Smooth muscle cell (in vitro differentiated cells): ENCODE measurements around the gene GDF3. TPM values are rescaled to one million over a fixed set of nuclear protein-coding genes. Genes with fewer than 3 reads are reported as not detected.

Experiments
- DNase-seq: peaks from one replicate; lab custom pipeline; 2025; ENCODE audit not compliant: unreplicated experiment; lab: John Stamatoyannopoulos, UW
- H2AFZ ChIP-seq: fragments of 200-600 bp; sonication (generic); 2 replicates; pipeline ENCODE4 v1.6.0; 2016; ENCODE audit warnings: antibody characterized with exemption, low read depth, mild to moderate bottlenecking
- H3F3A ChIP-seq: fragments of 200-600 bp; sonication (generic); 2 replicates; pipeline ENCODE4 v1.6.0; 2017; ENCODE audit warnings: antibody characterized with exemption, low read depth
- H3K27ac ChIP-seq: fragments of 200-600 bp; sonication (generic); 2 replicates; pipeline ENCODE4 v1.5.1; 2016; ENCODE audit warnings: low read depth, mild to moderate bottlenecking
- H3K27me3 ChIP-seq: fragments of 200-600 bp; sonication (generic); 2 replicates; pipeline ENCODE4 v1.6.1; 2016; ENCODE audit warnings: low read depth, mild to moderate bottlenecking
- H3K36me3 ChIP-seq: fragments of 200-600 bp; sonication (generic); 2 replicates; pipeline ENCODE4 v1.5.1; 2016; ENCODE audit warnings: low read depth
- H3K4me1 ChIP-seq: fragments of 200-600 bp; sonication (generic); 2 replicates; pipeline ENCODE4 v1.5.1; 2016; ENCODE audit warnings: low read depth
- H3K4me2 ChIP-seq: fragments of 200-600 bp; sonication (generic); 2 replicates; pipeline ENCODE4 v1.6.0; 2016; ENCODE audit warnings: mild to moderate bottlenecking
- H3K4me3 ChIP-seq: fragments of 200-600 bp; sonication (generic); 2 replicates; pipeline ENCODE4 v1.5.1; 2016; ENCODE audit warnings: mild to moderate bottlenecking
- H3K79me2 ChIP-seq: fragments of 200-600 bp; sonication (generic); 2 replicates; pipeline ENCODE4 v1.6.0; 2016; ENCODE audit warnings: low read depth, mild to moderate bottlenecking
- H3K9ac ChIP-seq: fragments of 200-600 bp; sonication (generic); 2 replicates; pipeline ENCODE4 v1.6.0; 2016; ENCODE audit warnings: low read depth
- H3K9me3 ChIP-seq: fragments of 200-600 bp; sonication (generic); replicated peaks from 2 replicates; pipeline ENCODE4 v1.5.1; 2016; ENCODE audit warnings: low read depth
- H4K20me1 ChIP-seq: fragments of 200-600 bp; sonication (generic); 2 replicates; pipeline ENCODE4 v1.6.0; 2016; ENCODE audit warnings: low read depth
- WGBS: methylation state at CpG from one replicate; pipeline ENCODE4 v1.1.7; 2016; ENCODE audit warnings: low lambda C conversion rate; 5-methylcytosine and 5-hydroxymethylcytosine counted together
- polyA plus RNA-seq: library from polyadenylated mRNA; unstranded; fragments of >200 nt; fragmentation: Nextera tagmentation; extraction: Ambion mirVana; gene quantifications from 2 replicates; pipeline ENCODE4 v1.2.1, GENCODE V29; 2016
- total RNA-seq: library from RNA; depleted of rRNA; stranded (reverse); fragments of >200 nt; gene quantifications from 2 replicates; pipeline ENCODE4 v1.2.3, GENCODE V29; 2014
- TF ChIP-seq, protein P1 (sequence below): fragments of 200-600 bp; sonication (generic); IDR thresholded peaks from 2 replicates; pipeline ENCODE4 v1.5.1; 2017; ENCODE audit warnings: borderline replicate concordance, mild to moderate bottlenecking, antibody characterized with exemption; ENCODE audit not compliant: insufficient read depth, poor library complexity, severe bottlenecking

Gene GDF3
- total and polyA plus RNA-seq, 2 experiments from 2014 or later: not detected

DNA sequence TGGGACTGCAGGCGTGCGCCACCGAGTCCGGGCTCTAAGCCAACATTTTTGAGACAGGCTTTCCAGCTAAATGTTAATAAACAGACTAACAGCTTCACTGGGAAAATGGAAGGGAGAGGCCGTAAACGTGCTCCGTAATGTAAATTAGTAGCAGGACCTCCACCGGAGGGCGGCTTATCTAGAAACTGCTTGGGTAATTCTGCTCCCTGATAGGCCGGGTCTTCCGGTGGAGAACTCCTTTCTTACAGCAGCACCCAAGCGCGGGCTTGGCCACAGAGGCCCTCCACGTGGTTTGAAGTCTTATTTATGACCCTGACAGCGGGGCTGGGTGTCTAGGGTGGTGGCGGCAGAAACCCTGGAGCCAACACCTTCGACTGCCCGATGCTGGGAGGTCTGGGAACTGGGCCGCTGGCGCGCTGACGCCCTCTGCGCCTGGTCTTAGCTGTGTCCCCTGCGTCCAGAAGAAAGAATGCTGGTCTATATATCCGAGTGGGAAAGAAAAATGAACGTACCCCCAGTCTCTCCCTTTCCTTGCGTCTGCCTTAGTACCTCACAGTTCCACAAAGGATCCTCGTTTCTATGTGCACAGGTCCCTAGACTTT is 17.4 kb upstream of the GDF3 start:
- WGBS: 86% methylated on average over 28 of the region's 28 CpGs
- Histone ChIP-seq H3K4me2 (no peak overlapping the region), H3K27ac (no peak overlapping the region), H3K4me3 (no peak overlapping the region), H3K27me3 (peaks cover 4% of the 10 kb centered on the region), H3K9me3 (no peaks in the 10 kb centered on the region), H3F3A (no peaks in the 10 kb centered on the region), H4K20me1 (no peaks in the 10 kb centered on the region), H2AFZ (no peak overlapping the region), H3K79me2 (no peaks in the 10 kb centered on the region), H3K36me3 (no peaks in the 10 kb centered on the region), H3K9ac (no peak overlapping the region), H3K4me1 (peaks cover 7% of the 10 kb centered on the region)
- TF ChIP-seq, protein P1, sequence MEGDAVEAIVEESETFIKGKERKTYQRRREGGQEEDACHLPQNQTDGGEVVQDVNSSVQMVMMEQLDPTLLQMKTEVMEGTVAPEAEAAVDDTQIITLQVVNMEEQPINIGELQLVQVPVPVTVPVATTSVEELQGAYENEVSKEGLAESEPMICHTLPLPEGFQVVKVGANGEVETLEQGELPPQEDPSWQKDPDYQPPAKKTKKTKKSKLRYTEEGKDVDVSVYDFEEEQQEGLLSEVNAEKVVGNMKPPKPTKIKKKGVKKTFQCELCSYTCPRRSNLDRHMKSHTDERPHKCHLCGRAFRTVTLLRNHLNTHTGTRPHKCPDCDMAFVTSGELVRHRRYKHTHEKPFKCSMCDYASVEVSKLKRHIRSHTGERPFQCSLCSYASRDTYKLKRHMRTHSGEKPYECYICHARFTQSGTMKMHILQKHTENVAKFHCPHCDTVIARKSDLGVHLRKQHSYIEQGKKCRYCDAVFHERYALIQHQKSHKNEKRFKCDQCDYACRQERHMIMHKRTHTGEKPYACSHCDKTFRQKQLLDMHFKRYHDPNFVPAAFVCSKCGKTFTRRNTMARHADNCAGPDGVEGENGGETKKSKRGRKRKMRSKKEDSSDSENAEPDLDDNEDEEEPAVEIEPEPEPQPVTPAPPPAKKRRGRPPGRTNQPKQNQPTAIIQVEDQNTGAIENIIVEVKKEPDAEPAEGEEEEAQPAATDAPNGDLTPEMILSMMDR: no peak
- no peak for DNase-seq

DNA sequence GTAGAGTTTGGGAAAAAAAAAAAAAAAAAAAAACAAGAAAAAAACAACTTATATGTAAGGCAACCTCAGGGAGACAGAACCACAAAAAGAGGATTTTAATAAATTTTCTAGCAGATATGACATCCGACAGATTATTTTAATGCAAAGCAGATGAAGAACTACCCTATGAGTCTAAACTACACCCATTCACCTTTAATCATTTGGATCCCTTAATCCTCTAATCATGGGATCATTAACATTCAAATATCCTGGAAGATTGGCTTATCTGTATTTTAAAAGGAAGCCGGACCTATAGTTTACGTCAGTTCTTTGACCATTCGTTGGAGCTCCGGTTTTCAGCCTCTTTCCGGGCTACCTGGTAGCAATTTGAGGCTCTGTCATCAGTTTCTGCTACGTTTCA is 15.6 kb upstream of the GDF3 start, which contains the start of gene DPPA3:
TSS of gene DPPA3 (plus strand) at position 301 of the 400 bp plus-strand sequence. CDS start 138 bp downstream, outside the sequence.
- Histone ChIP-seq H3K79me2 (no peaks in the 10 kb centered on the region), H3K36me3 (no peaks in the 10 kb centered on the region), H3K4me2 (no peak within 1 kb of the TSS), H3K27me3 (peaks cover 4% of the 10 kb centered on the region), H3K9me3 (no peaks in the 10 kb centered on the region), H3K4me1 (peaks cover 7% of the 10 kb centered on the region), H3F3A (no peaks in the 10 kb centered on the region), H3K9ac (no peak within 1 kb of the TSS), H3K27ac (no peak within 1 kb of the TSS), H2AFZ (no peak within 1 kb of the TSS), H4K20me1 (no peaks in the 10 kb centered on the region), H3K4me3 (no peak within 1 kb of the TSS)
- no peak for DNase-seq
- TF ChIP-seq, protein P1: no peak
- WGBS: 70% methylated on average over 7 of the region's 7 CpGs

DNA sequence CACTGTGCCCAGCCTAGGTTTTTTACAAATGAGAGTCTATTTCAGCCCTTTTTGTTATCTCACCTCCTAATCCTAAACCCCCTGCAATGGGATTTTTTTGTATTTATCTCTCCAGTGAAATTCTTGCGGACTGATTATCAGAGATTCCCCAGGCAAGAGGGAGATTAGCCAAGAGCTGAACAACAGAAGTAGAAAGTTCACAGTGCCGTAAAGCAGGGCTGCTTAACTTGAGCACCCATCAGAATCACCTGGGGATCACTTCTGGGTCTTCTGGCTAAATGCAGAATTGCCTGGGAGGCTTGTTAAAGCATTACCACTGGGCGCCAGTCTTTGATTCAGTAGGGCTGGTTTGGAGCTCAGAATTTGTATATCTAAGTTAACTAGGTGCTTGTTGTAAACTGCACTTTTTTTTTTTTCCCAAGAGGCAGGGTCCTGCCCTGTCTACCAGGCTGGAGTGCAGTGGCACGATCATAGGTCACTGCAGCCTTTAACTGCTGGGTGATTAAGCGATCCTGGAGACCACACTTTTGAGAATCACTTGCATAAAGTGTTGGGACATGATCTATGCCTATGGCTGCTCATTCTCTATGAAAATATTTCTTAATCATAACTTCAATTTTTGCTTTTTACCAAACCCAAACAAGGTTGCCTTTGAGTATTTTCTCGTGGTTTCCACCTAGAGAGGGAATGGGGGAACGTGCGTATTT is 14.5 kb upstream of the GDF3 start:
- H3K27me3 ChIP-seq: peaks cover 4% of the 10 kb centered on the region
- H3K4me3 ChIP-seq: no peak overlapping the region
- no peak overlapping the region for H3K9ac ChIP-seq
- H4K20me1 ChIP-seq: no peaks in the 10 kb centered on the region
- H2AFZ ChIP-seq: no peak overlapping the region
- H3K9me3 ChIP-seq: no peaks in the 10 kb centered on the region
- no peaks in the 10 kb centered on the region for H3F3A ChIP-seq
- no peak overlapping the region for H3K4me2 ChIP-seq
- H3K79me2 ChIP-seq: no peaks in the 10 kb centered on the region
- TF ChIP-seq, protein P1: no peak
- peaks cover 7% of the 10 kb centered on the region for H3K4me1 ChIP-seq
- 63% methylated on average over 8 of the region's 8 CpGs for WGBS
- H3K36me3 ChIP-seq: no peaks in the 10 kb centered on the region
- DNase-seq: no peak
- H3K27ac ChIP-seq: no peak overlapping the region

DNA sequence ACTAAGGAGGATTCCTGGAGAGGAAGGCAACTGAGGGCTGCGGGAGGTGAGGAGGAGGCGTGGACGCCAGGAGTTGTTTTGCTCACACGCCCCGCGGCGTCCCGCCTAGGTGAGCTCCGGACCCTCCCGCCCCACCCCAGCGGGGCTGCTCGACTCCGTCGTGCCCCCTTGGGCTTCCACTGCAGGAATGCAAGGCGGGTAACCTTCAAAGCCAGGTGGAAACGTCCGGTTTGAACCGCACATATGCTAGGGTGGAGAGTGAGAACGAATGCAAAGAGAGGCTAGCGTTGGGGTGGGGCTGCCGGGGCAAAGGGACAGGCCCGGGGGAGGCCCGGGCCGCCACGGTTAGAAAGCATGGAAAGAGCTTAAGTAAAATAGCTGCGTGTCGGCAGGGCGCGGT is 10.3 kb upstream of the GDF3 start:
- H2AFZ ChIP-seq: no peak overlapping the region
- H3K79me2 ChIP-seq: no peaks in the 10 kb centered on the region
- 97% methylated on average over 20 of the region's 29 CpGs for WGBS
- peaks cover 4% of the 10 kb centered on the region for H3K27me3 ChIP-seq
- no peak overlapping the region for H3K27ac ChIP-seq
- H3K9ac ChIP-seq: no peak overlapping the region
- TF ChIP-seq, protein P1: no peak
- no peaks in the 10 kb centered on the region for H3K36me3 ChIP-seq
- no peak overlapping the region for H3K4me2 ChIP-seq
- H3K9me3 ChIP-seq: no peaks in the 10 kb centered on the region
- no peaks in the 10 kb centered on the region for H3F3A ChIP-seq
- DNase-seq: no peak
- H4K20me1 ChIP-seq: no peaks in the 10 kb centered on the region
- no peak overlapping the region for H3K4me3 ChIP-seq
- H3K4me1 ChIP-seq: peaks cover 7% of the 10 kb centered on the region
